ENCODE data around the gene GAD1. TPM values are rescaled to one million over a fixed set of nuclear protein-coding genes. Genes with fewer than 3 reads are reported as not detected.

The GAD1 gene
- total RNA-seq, 1 donor from 2014 or later, result 2.2 TPM

DNA sequence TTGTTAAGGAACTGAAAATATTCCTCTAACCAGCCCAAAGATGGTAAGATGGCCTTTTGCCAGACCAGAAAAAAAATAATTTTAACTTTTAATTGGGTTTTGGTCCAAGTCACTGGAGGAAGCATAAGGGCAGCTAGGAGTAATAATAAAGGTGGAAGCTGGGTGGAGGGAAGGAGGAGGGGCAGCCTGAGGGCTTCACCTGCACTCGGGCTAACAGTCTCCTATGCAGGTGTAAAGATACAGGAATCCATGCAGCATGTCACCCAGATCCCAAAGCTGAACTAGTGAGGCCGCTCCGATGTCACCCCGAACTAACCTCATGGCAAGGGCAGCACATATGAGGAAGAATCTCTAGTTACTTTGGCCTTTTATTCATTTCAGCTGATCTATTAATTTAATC is 75.2 kb downstream of the GAD1 start:
- H3K4me3 Mint-ChIP-seq, result no peak overlapping the region
- peaks cover 3% of the 10 kb centered on the region for H3K27me3 Mint-ChIP-seq
- H3K27ac Mint-ChIP-seq, result no peak overlapping the region
- DNase-seq (ENCODE audit: extremely low spot score, unreplicated experiment), result no peak
- no peaks in the 10 kb centered on the region for H3K36me3 Mint-ChIP-seq
- peaks cover 17% of the 10 kb centered on the region for H3K4me1 Mint-ChIP-seq (ENCODE audit: unreplicated experiment)
- no peaks in the 10 kb centered on the region for H3K9me3 Mint-ChIP-seq
- TF ChIP-seq CTCF (conservative IDR thresholded peaks at IDR 0.05), result no peak

DNA sequence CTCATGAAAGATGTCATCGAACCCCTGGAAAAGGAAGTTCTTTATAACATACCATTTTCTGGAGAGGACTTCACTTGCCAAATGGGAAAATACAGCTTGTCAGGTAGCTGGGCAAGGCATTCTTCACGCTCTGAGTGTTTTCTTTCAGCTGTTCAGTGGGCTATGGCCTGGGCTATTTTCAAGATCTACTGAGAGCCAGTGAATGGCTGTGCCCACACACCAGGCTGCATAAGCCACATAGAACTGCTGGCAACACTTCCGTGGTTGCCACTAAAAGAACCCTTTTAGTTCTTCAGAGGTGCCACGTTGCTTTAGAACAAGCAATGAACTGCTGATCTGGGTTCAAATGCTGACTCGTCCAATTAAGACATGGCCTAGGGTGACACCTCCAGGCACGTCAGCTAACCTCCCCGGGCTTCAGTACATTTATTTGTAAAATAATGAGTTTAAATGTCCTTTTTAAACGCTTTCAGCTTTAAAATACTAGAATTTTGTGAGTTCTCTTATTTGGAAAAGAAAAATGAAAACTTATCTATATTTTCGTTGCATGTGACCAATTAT is 75.8 kb downstream of the GAD1 start:
- no peak for TF ChIP-seq CTCF (conservative IDR thresholded peaks at IDR 0.05)
- Mint-ChIP-seq H3K27me3 (peaks cover 3% of the 10 kb centered on the region), H3K36me3 (no peaks in the 10 kb centered on the region), H3K27ac (no peak overlapping the region), H3K4me1 (ENCODE audit: unreplicated experiment) (peaks cover 17% of the 10 kb centered on the region), H3K9me3 (no peaks in the 10 kb centered on the region), H3K4me3 (no peak overlapping the region)
- DNase-seq (ENCODE audit: extremely low spot score, unreplicated experiment), result no peak

- Mint-ChIP-seq H3K36me3 (no peaks in the 10 kb centered on the region), H3K4me3 (no peak overlapping the region), H3K27ac (no peak overlapping the region), H3K9me3 (no peaks in the 10 kb centered on the region), H3K27me3 (peaks cover 3% of the 10 kb centered on the region), H3K4me1 (ENCODE audit: unreplicated experiment) (peaks cover 17% of the 10 kb centered on the region)
- no peak for TF ChIP-seq CTCF (conservative IDR thresholded peaks at IDR 0.05)
- DNase-seq (ENCODE audit: extremely low spot score, unreplicated experiment), result no peak
Observed at GRCh38 chr2:170895023-170895757, 78.5 kb downstream of the GAD1 start.

DNA sequence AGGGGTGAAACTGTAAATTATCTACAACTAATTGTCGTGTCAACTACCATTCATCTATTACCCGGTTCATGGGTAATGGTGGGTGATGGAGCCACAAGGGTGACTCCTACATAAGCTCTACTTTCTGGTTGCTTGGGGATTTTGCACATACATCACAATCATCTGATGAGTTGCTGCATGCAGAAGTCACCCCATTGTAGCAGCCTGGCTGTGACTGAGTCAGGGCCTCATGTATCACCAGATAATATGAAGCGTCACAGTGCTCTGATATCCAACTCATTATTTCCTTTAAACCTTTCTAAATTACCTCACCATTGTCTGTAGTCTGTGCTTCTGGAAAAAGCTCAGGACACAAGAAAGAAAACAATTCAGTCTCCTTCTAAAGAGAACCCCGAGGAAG is 79.9 kb downstream of the GAD1 start:
- Mint-ChIP-seq H3K4me1 (ENCODE audit: unreplicated experiment) (peaks cover 17% of the 10 kb centered on the region), H3K27me3 (peaks cover 3% of the 10 kb centered on the region), H3K36me3 (no peaks in the 10 kb centered on the region), H3K4me3 (no peak overlapping the region), H3K27ac (no peak overlapping the region), H3K9me3 (no peaks in the 10 kb centered on the region)
- TF ChIP-seq CTCF (conservative IDR thresholded peaks at IDR 0.05), result no peak
- DNase-seq (ENCODE audit: extremely low spot score, unreplicated experiment), result no peak

DNA sequence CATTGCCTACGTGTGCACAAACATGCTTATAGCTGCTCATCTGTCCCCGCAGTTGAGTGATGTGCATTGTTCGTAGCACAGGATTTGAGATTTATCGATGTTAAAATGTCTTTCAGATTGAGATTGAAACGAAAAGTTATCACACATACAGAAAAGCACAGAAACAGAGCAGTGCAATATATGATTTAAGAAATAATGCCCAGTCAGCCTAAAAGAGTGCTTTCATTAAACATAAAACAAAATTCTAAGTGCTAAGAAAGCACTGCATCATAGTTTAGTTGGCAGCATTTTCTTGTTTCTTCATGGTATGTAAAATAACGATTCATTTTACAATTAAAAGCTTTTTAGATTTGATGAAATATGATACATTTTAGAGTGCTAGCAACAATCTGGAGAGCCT is 80.4 kb downstream of the GAD1 start:
- TF ChIP-seq CTCF (conservative IDR thresholded peaks at IDR 0.05), result no peak
- Mint-ChIP-seq H3K27me3 (peaks cover 3% of the 10 kb centered on the region), H3K4me1 (ENCODE audit: unreplicated experiment) (peaks cover 17% of the 10 kb centered on the region), H3K36me3 (no peaks in the 10 kb centered on the region), H3K9me3 (no peaks in the 10 kb centered on the region), H3K4me3 (no peak overlapping the region), H3K27ac (no peak overlapping the region)
- DNase-seq (ENCODE audit: extremely low spot score, unreplicated experiment), result no peak

Measured in type B pancreatic cell (in vitro differentiated cells).